Hematopoietic multipotent progenitor cell treated with erythropoietin and hydrocortisone succinate and interleukin-3 and kit ligand, for 17 days (in vitro differentiated cells): ENCODE data around the gene SND1.

Experiments
- DNase-seq: peaks from one replicate; pipeline ENCODE4 v3.0.0-alpha.2; 2015; ENCODE audit warnings: low spot score

Gene SND1

GRCh38 chr7:127905491-127906330, 253.7 kb downstream of the SND1 start:
- DNase-seq = no peak

GRCh38 chr7:127907110-127908040, 255.4 kb downstream of the SND1 start:
- no peak for DNase-seq

GRCh38 chr7:127908430-127909258, 256.6 kb downstream of the SND1 start:
- DNase-seq = no peak

- no peak for DNase-seq
These were observed 257.6 kb downstream of the SND1 start for GRCh38 chr7:127909424-127910152.

- DNase-seq = no peak
These were observed 258.7 kb downstream of the SND1 start for GRCh38 chr7:127910670-127911069.

GRCh38 chr7:127911968-127912511, 260.0 kb downstream of the SND1 start:
- no peak for DNase-seq

- no peak for DNase-seq
These were observed 260.9 kb downstream of the SND1 start for GRCh38 chr7:127912901-127913300.

GRCh38 chr7:127913686-127914085, 261.7 kb downstream of the SND1 start:
- DNase-seq = no peak

- DNase-seq = no peak
These were observed 262.7 kb downstream of the SND1 start for GRCh38 chr7:127914693-127915092.

GRCh38 chr7:127916735-127917134, 264.7 kb downstream of the SND1 start:
- no peak for DNase-seq

- no peak for DNase-seq
These were observed 266.1 kb downstream of the SND1 start for GRCh38 chr7:127918130-127918529.

GRCh38 chr7:127920787-127921438, 268.9 kb downstream of the SND1 start:
- DNase-seq = no peak

- no peak for DNase-seq
These were observed 270.7 kb downstream of the SND1 start for GRCh38 chr7:127922656-127923055.

- DNase-seq = no peak
These were observed 272.9 kb downstream of the SND1 start for GRCh38 chr7:127924874-127925273.

- no peak for DNase-seq
These were observed 275.3 kb downstream of the SND1 start for GRCh38 chr7:127927348-127927696.

- no peak for DNase-seq
These were observed 276.2 kb downstream of the SND1 start for GRCh38 chr7:127928222-127928621.

GRCh38 chr7:127928852-127929251, 276.9 kb downstream of the SND1 start:
- no peak for DNase-seq

- no peak for DNase-seq
These were observed 278.6 kb downstream of the SND1 start for GRCh38 chr7:127930341-127931328.

GRCh38 chr7:127932076-127932475, 280.1 kb downstream of the SND1 start:
- no peak for DNase-seq
